ENCODE results near the gene CCDC13.

DNA sequence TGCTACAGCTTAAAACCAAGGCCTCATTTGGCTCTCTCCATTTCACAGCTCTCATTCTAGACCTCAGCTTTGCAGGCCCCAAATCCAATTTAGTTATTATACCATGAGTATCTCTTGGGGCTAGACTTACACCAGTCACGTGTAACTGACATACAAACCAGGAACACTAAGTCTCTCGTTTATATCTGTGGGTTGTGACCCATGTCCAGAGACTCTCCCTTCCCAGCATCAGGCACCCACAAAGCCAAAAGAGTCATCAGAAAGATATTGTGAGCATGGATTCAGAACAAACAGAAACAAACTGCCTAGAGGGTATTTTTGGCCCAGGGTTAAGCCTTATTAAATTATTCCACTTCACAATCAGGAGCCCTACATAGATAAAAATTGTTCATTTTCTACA lies 5.6 kb upstream of the CCDC13 start:
- TF ChIP-seq POLR2A (IDR thresholded peaks at IDR 0.05; ENCODE audit: low read length), result no peak
- no peak for TF ChIP-seq GATA1 (IDR thresholded peaks at IDR 0.05; ENCODE audit: low read depth, low read length)

Data from erythroblast (primary cell).